GM23248 (cell line): ENCODE results near the gene SMC3.

Experiments used
- EZH2 ChIP-seq: fragments of 200-600 bp; sonication (generic); IDR thresholded peaks from 2 replicates; pipeline ENCODE4 v1.6.1; 2018; ENCODE audit warnings: antibody characterized with exemption, mild to moderate bottlenecking; ENCODE audit not compliant: insufficient read depth, poor library complexity, severe bottlenecking
- EZH2phosphoT487 ChIP-seq: fragments of 200-600 bp; sonication (generic); IDR thresholded peaks from 2 replicates; pipeline ENCODE4 v1.6.1; 2018; ENCODE audit warnings: antibody characterized with exemption, moderate library complexity, mild to moderate bottlenecking, low read depth; ENCODE audit not compliant: insufficient read depth

DNA sequence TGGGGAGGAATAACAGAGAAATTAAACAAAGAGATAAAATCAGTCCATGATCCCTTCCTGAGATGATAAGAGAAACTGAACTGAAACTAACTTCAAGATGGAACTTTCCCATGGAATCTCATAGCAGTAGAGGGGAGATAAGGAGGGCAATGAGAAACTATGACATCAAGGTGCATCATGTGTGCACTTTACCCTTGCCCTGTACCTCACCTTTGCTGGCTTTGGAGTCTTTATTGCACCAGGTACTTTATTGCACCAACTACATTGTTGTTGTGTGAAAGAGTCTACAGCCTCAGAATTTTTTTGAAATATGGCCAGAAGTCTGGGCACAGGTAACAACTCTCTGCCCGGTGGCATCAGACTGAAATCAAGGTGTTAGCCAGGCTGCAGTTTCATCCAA, 11.2 kb upstream of the SMC3 start:
- TF ChIP-seq EZH2phosphoT487 (no peak), EZH2 (no peak)
